SIG-M5 treated with dmso at 0.1 percent for 504 hours (cell line): ENCODE data around the gene DNAJA2.

ENCODE experiments used
- DNase-seq: peaks from one replicate; lab custom pipeline; 2025; ENCODE audit not compliant: unreplicated experiment; lab: John Stamatoyannopoulos, UW

DNAJA2 gene

DNA sequence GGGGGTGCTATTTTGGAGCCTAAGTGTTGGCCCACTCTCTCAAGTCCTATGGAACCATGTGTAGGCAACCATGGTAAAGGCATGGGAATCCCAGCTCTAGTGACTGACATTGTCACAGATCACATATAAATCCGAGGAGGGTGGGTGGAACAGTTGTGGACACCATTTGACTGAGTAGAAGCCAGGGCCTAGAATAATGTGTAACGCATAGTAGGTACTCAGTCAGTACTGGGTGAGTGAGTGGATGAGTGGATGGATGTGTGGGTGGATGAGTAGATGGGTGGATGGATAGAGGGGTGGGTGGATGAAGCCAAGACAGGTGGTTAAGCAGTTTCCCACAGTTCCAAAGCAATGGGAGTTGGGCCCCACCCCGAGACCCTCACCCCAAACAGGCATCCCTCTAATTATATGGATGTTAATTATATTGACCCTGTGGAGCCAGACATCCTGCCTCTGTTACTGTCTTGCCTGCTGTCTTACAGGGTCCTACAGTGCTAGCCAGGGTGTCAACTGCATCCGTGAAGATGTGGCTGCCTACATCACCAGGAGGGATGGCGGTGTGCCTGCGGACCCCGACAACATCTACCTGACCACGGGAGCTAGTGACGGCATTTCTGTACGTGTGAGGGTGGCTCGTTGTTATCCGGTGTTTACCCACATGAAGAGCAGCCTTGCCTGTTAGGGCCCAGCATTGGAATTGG, 67.0 kb downstream of the DNAJA2 start:
- no peak for DNase-seq
